ENCODE results near the gene COL15A1.

- TF ChIP-seq POLR2AphosphoS5 (IDR thresholded peaks at IDR 0.05; ENCODE audit: low read depth, low read length) (no peak), REST (IDR thresholded peaks at IDR 0.05; ENCODE audit: insufficient read depth in 1 of 2, low read depth in 2 of 2, low read length in 2 of 2) (no peak), TAF1 (IDR thresholded peaks at IDR 0.05; ENCODE audit: borderline replicate concordance, insufficient read depth, low read length) (no peak), SIN3A (IDR thresholded peaks at IDR 0.05; ENCODE audit: borderline replicate concordance, insufficient read depth, low read length) (no peak), FOXP2 (optimal IDR thresholded peaks at IDR 0.05; ENCODE audit: borderline replicate concordance, extremely low read depth, extremely low read length, insufficient read depth) (no peak)
These were observed 19.2 kb downstream of the COL15A1 start for GRCh38 chr9:98962861-98963260.
